Spinal cord (tissue), 10 donors: Measurements from ENCODE around the gene EFCAB14. TPM values are rescaled to one million over a fixed set of nuclear protein-coding genes. Genes with fewer than 3 reads are reported as not detected.

Experiments used
- DNase-seq, 6 donors: peaks; one replicate each; pipeline versions ENCODE4 v3.0.0 to v3.0.0-alpha.2; 2013 to 2015; ENCODE audit warnings: low spot score in 6 of 6, low read depth in 4 of 6
- H3K27ac ChIP-seq: one replicate; pipeline ENCODE4 v1.5.1; 2013; ENCODE audit warnings: low read depth, low read length, control low read depth
- H3K27me3 ChIP-seq: one replicate; pipeline ENCODE4 v1.6.1; 2013; ENCODE audit warnings: low read length; ENCODE audit not compliant: control insufficient read depth, insufficient read depth
- H3K36me3 ChIP-seq: one replicate; pipeline ENCODE4 v1.6.1; 2013; ENCODE audit warnings: low read length; ENCODE audit not compliant: control insufficient read depth, insufficient read depth
- H3K4me1 ChIP-seq: one replicate; pipeline ENCODE4 v1.6.1; 2013; ENCODE audit warnings: low read length; ENCODE audit not compliant: control insufficient read depth, insufficient read depth
- H3K4me3 ChIP-seq: one replicate; pipeline ENCODE4 v1.5.1; 2013; ENCODE audit warnings: low read depth, low read length, control low read depth
- H3K9me3 ChIP-seq: one replicate; pipeline ENCODE4 v1.6.1; 2013; ENCODE audit warnings: low read length; ENCODE audit not compliant: control insufficient read depth, insufficient read depth
- WGBS: methylation state at CpG from one replicate; pipeline ENCODE4 v1.1.5; 2013; ENCODE audit warnings: missing lambda C conversion rate; ENCODE audit not compliant: insufficient coverage; 5-methylcytosine and 5-hydroxymethylcytosine counted together
- polyA plus RNA-seq, 2 donors: library from polyadenylated mRNA; unstranded; fragments of 120-200 nt; gene quantifications; one replicate each; pipeline ENCODE4 v1.2.1, GENCODE V29; 2013; ENCODE audit not compliant: insufficient read length in 2 of 2
- total RNA-seq, 2 donors: library from RNA; depleted of rRNA in 1 of 2; stranded (reverse); fragments of 120-200 nt in 1 of 2; fragments of >200 nt in 1 of 2; gene quantifications; one replicate each; pipeline versions ENCODE4 v1.2.3 to v1.2.4, GENCODE V29; 2013 to 2014
- donor health status: healthy.

EFCAB14 gene
- total and polyA plus RNA-seq, 4 donors: 45.5 to 103 (median 63.4) TPM

GRCh38 chr1:46689356-46689755 is 29.6 kb downstream of the EFCAB14 start:
- H3K27me3 ChIP-seq: no peaks in the 10 kb centered on the region
- no peak for DNase-seq
- 66% methylated on average over 2 of the region's 2 CpGs for WGBS
- H3K4me3 ChIP-seq: no peak overlapping the region
- H3K27ac ChIP-seq: no peak overlapping the region
- peaks cover 4% of the 10 kb centered on the region for H3K4me1 ChIP-seq
- H3K9me3 ChIP-seq: no peaks in the 10 kb centered on the region
- peaks cover 7% of the 10 kb centered on the region for H3K36me3 ChIP-seq

GRCh38 chr1:46687921-46688509 is 30.9 kb downstream of the EFCAB14 start:
- H3K4me1 ChIP-seq: peaks cover 4% of the 10 kb centered on the region
- H3K9me3 ChIP-seq: no peaks in the 10 kb centered on the region
- peaks cover 9% of the 10 kb centered on the region for H3K36me3 ChIP-seq
- H3K4me3 ChIP-seq: no peak overlapping the region
- peak in 1 of 6 donors; percentile 37 for DNase-seq
- no peaks in the 10 kb centered on the region for H3K27me3 ChIP-seq
- 58% methylated on average over 3 of the region's 9 CpGs for WGBS
- H3K27ac ChIP-seq: no peak overlapping the region

DNA sequence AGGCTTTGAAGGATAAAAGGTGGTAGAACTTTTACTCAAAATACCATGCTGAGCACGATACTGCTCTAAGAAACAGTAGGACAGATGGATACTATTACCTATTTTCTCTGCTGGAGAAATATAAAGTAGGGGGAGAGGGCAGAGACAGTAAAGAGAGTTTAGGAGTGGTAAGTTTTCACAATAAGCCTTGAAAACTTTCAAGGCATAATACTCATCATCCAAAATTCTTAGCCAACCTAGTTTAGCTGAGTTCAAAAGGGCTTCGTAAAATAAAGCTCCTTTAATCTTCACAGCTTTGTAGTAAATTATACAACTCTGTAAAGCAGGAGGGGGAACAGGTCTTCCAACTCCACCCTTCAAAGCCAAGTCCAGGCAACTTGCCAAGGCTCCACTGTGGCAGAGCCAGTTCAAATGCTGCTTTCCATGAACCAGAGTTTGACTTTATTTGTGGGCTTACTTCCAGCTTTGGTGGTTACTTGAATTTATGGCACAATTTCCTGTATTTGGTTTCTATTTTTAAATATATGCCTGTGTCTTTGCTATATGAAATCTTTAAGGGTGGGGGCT is 31.7 kb downstream of the EFCAB14 start:
- peak in 5 of 6 donors; percentile 51 to 85 (median 62) for DNase-seq
- Histone ChIP-seq H3K9me3 (no peaks in the 10 kb centered on the region), H3K4me1 (peaks cover 4% of the 10 kb centered on the region), H3K27me3 (no peaks in the 10 kb centered on the region), H3K27ac (no peak overlapping the region), H3K4me3 (no peak overlapping the region), H3K36me3 (peaks cover 14% of the 10 kb centered on the region)
- WGBS: no CpG with 5 or more reads among the region's 2 CpGs

GRCh38 chr1:46686255-46686654 is 32.7 kb downstream of the EFCAB14 start:
- no peak overlapping the region for H3K27ac ChIP-seq
- H3K4me3 ChIP-seq: no peak overlapping the region
- H3K27me3 ChIP-seq: no peaks in the 10 kb centered on the region
- H3K36me3 ChIP-seq: peaks cover 18% of the 10 kb centered on the region
- no peaks in the 10 kb centered on the region for H3K9me3 ChIP-seq
- whole genome bisulfite sequencing: no CpG with 5 or more reads among the region's 1 CpG
- no peak for DNase-seq
- peaks cover 3% of the 10 kb centered on the region for H3K4me1 ChIP-seq

DNA sequence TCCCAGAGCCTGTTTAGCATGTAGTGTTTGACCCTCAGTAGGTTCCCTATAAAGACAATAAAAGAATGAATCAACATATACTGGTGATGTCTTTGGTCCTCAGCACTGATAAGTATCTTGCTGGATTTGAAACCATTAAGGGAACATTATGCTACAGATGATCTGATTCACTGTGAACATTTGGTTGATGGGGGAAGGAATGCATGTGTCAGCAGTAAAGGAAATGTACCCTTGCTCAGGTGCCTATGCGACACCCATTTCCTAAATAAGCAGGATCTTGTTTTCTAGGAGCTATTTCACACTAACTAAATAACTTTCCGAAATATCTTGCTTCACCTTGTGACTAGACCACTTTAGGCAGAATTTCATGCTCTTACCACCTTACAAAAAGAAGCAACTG is 34.2 kb downstream of the EFCAB14 start:
- 100% methylated on average over 2 of the region's 2 CpGs for WGBS

GRCh38 chr1:46682064-46682463 is 36.9 kb downstream of the EFCAB14 start:
- WGBS: 78% methylated on average over 1 of the region's 1 CpG
- no peaks in the 10 kb centered on the region for H3K27me3 ChIP-seq
- no peak overlapping the region for H3K27ac ChIP-seq
- no peak overlapping the region for H3K4me3 ChIP-seq
- H3K9me3 ChIP-seq: no peaks in the 10 kb centered on the region
- H3K4me1 ChIP-seq: peaks cover 2% of the 10 kb centered on the region
- DNase-seq: no peak
- peaks cover 30% of the 10 kb centered on the region for H3K36me3 ChIP-seq

More for the DNA sequence above, 34.2 kb downstream of the EFCAB14 start:
- no peak for DNase-seq
- Histone ChIP-seq H3K27ac (no peak overlapping the region), H3K9me3 (no peaks in the 10 kb centered on the region), H3K4me3 (no peak overlapping the region), H3K27me3 (no peaks in the 10 kb centered on the region), H3K36me3 (peaks cover 21% of the 10 kb centered on the region), H3K4me1 (peaks cover 2% of the 10 kb centered on the region)

- WGBS: no CpG with 5 or more reads among the region's 1 CpG
- Histone ChIP-seq H3K4me3 (no peak overlapping the region), H3K27ac (no peak overlapping the region), H3K27me3 (no peaks in the 10 kb centered on the region), H3K4me1 (peaks cover 2% of the 10 kb centered on the region), H3K36me3 (peaks cover 30% of the 10 kb centered on the region), H3K9me3 (no peaks in the 10 kb centered on the region)
- DNase-seq: no peak
Measured at GRCh38 chr1:46681333-46682034, 37.4 kb downstream of the EFCAB14 start.

DNA sequence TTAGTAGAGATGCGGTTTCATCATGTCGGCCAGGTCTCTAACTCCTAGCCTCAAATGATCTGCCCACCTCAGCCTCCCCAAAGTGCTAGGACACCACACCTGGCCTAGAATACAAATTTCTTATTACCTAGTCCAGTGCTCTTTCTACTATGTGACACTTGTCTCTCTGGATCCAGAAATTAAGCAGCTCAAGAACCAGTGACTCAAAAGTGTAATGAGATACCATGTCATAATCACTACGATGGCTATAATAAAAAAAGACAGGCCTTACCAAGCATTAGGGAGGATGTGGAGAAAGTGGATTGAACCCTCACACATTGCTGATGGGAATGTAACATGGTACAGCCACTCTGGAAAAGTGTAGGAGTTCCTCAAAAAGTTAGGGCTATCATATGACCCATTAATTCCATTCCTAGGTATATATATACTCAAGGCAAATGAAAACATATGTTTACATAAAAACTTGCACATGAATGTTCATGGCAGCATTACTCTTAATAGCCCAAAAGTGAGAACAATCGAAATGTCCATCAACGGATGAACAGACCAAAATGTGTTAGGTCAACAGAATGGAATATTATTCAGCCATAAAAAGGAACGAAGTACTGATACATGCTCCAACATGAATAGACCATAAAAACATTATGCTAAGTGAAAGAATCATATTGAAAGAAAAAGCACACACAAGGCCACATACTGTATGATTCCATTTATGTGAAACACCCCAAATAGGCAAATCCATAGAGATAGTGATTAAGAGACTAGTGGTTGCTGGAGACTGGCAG is 38.9 kb downstream of the EFCAB14 start:
- Histone ChIP-seq H3K27ac (no peak overlapping the region), H3K4me3 (no peak overlapping the region), H3K9me3 (no peaks in the 10 kb centered on the region), H3K27me3 (no peaks in the 10 kb centered on the region), H3K4me1 (peaks cover 2% of the 10 kb centered on the region), H3K36me3 (peaks cover 30% of the 10 kb centered on the region)
- WGBS: no CpG with 5 or more reads among the region's 6 CpGs
- DNase-seq: no peak

DNA sequence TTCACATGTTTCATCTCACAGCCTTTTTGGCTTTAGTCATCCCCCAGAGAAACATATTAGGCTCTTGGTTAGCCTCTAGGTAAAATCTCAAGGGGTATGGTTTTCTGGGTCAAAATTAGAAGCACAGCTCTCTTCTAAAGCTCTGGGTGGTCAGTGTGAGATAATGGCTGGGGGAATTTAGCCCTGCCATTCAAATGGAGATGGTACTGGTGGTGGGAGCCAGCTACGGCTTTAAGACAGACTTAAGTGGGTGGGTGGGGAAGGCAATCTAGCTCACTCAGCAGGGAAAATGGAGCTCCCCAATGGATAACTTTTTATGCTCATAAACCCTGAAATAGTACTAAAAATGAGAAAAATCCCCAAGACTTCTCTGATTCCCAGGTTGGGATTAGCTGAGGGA is 41.6 kb downstream of the EFCAB14 start:
- no peak overlapping the region for H3K4me3 ChIP-seq
- no peaks in the 10 kb centered on the region for H3K27me3 ChIP-seq
- no CpG with 5 or more reads among the region's 1 CpG for WGBS
- peaks cover 2% of the 10 kb centered on the region for H3K4me1 ChIP-seq
- H3K36me3 ChIP-seq: peaks cover 26% of the 10 kb centered on the region
- H3K9me3 ChIP-seq: no peaks in the 10 kb centered on the region
- no peak for DNase-seq
- H3K27ac ChIP-seq: no peak overlapping the region
